GM19438 (cell line): ENCODE data around the gene TULP4.
"Not testable (repeated sequence)": the region's sequence is repeated elsewhere in the genome, so short reads cannot be mapped to it uniquely, and the experiment has no call there.

Experiments
- ATAC-seq: cut with Tn5 transposase; IDR thresholded peaks from one replicate; pipeline ENCODE4 v1.9.1; 2021; ENCODE audit warnings: low read depth; ENCODE audit not compliant: unreplicated experiment

The TULP4 gene

GRCh38 chr6:158517581-158517980, 205.3 kb downstream of the TULP4 start:
- peak; percentile 79 for ATAC-seq

DNA sequence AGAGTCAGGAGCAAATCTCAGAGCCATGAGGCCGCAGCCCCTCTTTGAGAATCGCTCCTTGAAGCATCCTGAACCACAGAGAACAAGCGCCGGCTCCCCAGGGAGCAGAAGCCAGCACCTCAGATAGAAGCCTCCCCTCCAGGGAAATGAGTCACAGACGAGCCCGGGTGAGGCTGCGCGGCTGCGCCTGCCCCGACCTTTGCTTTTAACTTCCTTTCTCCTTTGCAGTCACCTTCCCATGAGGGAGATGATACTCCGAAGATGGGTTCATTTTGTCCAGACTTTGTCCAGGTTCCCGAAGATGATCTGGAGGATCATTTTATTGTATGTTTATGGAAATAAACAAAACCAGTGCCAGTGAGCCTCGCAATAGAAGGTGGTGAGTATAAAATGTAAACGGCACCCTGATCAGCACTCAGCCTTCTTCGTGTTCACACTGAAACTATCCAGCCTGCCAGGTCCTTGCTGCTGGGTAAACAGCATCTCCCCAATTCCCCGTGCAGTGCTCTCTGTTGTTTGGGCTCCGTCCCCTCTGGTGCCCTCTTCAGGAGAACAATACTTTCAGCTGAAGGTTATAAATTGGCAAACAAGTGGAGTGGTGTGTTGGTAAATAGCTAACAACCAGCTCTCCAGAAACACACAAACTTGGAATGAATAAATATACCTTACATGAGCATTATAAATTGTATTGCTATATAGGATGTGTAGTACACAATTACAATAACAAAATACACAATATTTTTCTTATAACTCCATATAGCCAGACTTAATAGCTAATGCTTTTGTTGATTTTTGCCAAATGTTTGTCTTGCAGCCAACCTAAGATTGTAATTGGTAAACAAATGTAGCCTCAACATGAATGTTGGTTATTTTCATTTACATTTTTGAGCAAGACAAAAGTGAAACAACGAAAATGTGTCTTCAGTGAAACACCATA, 206.2 kb downstream of the TULP4 start:
- peak; percentile 73 for ATAC-seq

GRCh38 chr6:158519300-158519699, 207.0 kb downstream of the TULP4 start:
- no peak for ATAC-seq

DNA sequence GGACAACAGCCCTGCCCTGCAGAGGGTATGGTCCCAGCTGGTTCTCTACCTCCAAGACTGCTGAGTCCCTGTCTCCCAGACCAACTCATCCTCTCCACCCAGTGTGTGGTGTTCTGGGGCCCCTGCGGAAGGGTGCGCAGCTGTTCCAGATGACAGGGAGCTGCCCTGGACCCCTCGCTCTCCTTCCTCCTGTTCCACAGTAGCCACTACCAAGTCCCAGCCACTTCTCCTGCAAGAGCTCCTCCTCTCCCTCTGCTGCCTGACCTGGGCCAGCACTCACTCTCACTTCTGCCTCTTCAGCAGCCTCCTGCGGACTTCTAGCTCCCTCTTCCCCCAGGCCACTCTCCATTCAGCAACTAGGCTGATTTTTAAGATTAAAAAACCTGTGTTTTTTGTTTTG, 207.5 kb downstream of the TULP4 start:
- ATAC-seq = no peak

DNA sequence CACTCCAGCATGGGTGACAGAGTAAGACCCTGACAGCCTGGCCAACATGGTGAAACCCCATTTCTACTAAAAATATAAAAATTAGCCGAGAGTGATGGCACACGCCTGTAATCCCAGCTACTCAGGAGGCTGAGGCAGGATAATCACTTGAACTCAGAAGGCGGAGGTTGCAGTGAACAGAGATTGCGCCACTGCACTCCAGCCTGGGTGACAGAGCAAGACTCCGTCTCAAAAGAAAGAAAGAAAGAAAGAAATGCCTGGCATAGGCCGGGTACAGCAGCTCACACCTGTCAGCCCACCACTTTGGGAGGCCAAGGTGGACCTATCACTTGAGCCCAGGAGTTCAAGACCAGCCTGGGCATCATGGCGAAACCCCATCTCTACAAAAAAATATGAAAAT, 208.7 kb downstream of the TULP4 start:
- not testable (repeated sequence) for ATAC-seq

GRCh38 chr6:158521759-158522158, 209.5 kb downstream of the TULP4 start:
- ATAC-seq = no peak

GRCh38 chr6:158522616-158523015, 210.4 kb downstream of the TULP4 start:
- no peak for ATAC-seq

DNA sequence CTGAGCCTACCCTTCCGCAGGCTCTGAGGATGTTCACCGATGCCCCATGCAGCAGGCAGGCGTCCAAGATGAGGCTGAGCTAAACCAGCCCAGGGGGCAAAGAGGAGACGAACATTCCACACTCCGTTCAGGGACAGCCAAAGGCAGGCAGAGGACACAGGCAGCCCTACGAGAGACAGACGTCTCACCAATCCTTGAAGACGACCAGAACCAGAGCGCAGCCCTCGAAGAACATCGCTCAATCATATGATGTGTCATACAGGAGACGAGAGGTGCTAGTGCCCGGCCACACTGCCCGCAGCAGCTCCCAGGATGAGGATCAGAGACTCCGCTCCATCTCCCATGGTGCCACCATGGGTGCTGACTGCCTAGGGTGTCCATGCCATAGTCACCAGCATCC, 212.0 kb downstream of the TULP4 start:
- no peak for ATAC-seq

DNA sequence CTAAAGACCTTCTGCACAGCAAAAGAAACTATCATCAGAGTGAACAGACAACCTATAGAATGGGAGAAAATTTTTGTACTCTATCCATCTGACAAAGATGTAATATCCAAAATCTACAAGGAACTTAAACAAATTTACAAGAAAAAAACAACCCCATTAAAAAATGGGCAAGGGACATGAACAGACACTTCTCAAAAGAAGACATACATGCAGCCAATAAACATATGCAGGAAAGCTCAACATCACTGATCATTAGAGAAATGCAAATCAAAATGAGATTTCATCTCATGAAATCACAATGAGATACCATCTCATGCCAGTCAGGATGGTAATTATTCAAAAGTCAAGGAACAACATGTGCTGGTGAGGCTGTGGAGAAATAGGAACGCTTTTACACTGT, 215.6 kb downstream of the TULP4 start:
- not testable (repeated sequence) for ATAC-seq

DNA sequence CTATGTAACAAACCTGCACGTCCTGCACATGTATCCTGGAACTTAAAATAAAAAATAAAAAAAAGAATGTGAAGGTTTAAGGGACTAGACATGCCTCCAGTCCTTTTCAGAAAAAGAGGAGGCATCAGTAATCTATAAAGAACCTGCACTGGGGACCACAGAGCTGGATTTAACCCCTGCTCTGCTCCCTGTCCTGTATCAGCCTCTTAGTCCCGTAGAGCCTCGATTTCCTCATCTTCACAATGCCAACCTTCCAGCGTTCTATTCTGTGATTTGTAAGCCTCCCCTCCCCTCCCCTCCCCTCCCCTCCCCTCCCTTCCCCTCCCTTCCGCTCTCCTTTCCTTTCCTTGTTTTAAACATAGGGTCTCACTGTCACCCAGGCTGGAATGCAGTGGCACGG, 216.6 kb downstream of the TULP4 start:
- ATAC-seq = no peak

DNA sequence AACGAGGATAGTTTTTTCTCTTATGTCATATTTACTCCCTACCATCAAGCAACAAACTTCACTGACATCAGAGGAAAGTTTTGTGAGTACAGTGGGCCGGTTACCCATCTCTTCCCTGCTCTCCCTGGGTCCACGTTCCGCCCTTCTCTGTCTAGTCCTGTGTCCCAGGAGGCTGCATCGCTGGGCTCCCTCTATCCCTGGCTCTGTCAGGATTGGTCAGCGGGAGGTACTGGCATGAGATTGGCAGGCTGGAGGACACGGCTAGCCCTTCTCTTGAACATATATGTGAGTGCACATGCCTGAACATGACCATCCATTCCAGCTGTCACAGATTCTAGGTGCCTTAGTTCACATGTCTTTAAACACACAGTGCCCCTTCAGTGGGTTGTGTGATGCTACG, 217.4 kb downstream of the TULP4 start:
- ATAC-seq = no peak

DNA sequence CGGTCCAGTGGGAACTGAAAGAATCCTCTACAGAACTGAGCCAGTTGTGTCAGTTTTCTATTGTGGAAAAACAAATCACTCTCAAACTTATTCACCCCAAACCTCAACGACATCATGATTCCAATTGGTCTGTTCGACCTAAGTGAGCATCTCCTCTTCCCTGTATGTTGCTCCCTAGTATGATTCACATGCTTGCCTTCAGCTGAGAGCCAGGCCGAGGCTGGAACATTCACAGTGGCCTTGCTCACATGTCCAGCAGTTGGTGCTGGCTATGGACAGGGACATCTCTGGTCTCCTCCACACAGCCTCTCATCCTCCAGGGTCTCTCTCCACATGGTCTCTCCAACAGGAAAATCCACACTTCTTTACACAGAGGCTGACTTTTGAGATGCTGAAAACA, 219.3 kb downstream of the TULP4 start:
- no peak for ATAC-seq

DNA sequence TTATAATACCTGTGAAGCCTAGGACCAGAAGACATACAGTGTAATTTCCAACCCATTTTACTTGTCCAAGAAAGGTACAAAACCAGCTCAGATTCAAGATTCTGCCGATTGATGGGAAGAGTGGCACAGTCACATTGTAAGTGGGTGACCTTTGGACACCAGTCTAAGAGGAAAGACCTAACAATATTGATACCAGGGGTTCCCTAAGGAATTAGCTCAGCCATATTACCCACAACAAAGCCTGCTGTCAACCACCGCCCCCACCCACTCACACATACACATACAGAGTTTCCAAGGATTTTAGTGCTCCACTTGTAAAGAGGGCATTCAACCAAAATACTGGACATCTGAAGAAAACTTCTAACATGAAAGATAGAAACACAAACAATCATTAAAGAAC, 219.7 kb downstream of the TULP4 start:
- ATAC-seq = no peak

GRCh38 chr6:158536084-158536890, 224.0 kb downstream of the TULP4 start:
- ATAC-seq = no peak

DNA sequence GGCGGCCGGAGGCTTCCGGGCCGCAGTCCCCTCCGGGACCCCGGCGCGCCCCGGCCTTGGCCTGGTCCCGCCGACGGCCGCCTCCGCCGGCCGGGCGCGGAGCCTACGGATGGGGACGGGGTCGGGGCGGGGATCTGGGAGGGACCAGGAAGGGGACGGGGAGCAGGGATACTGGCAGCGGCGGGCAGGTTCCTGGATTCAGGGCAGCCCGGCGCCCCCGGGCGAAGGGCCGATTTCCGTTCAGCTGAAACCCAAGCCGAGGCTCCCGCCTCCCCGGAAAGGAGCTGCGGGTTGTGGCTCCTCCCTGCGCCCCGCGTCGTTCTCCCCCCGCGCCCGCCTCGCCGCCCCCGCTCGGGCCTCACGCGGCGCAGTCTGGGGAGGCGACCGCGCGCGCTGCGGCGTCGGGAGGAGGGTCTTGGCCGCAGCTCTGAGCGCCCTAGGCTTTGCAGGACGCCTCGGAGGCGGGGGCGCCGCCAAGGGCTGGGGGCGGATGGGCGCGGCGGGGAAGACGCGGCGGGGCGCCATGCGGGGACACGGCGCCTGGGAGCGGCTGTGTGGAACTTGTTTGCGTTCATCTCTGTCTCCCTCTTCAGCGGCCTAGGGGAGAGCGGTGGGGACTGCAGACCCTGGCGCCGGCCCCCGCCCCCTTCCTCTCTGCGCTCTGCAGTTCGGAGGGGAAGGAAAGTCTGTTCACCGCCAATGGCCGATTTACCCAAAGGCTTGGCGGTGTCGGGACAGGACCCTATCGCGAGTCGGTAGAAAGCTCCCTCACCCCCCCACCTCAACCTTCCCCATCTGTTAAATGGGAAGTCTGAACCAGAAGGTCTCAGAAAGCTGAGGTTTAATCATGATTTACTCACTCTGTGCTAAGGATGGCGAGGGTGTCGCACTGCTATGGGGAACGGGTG, 224.9 kb downstream of the TULP4 start:
- no peak for ATAC-seq

- ATAC-seq = no peak
Measured at GRCh38 chr6:158538741-158539140, 226.5 kb downstream of the TULP4 start.

GRCh38 chr6:158539413-158539812, 227.1 kb downstream of the TULP4 start:
- no peak for ATAC-seq

- ATAC-seq = no peak
Measured at GRCh38 chr6:158539881-158540280, 227.6 kb downstream of the TULP4 start.

DNA sequence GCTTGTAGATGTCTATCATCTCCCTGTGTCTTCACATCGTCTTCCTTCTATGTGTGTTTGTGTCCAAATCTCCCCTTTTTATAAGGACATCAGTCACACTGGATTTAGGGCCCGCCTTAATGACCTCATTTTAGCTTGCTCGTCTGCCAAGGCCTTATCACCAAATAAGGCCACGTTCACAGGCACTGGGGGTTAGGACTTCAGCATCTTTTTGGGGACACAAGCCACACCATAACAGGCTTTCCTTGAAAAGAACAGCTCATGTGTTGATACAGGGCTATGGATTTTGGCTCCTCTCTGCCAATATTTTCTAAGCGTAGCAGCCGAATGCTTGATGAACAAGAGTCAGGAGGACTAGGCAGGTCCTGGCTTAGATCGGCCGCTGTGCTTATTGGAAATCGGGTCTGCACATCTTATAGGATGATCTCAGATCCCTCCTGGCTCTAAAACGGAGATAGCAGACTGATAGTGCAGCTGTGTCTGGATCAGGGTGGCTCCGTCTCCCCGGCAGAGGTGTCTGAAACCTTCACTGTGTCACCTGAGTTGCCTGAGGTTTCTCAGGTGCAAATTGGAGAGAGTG, 231.4 kb downstream of the TULP4 start:
- ATAC-seq = no peak

DNA sequence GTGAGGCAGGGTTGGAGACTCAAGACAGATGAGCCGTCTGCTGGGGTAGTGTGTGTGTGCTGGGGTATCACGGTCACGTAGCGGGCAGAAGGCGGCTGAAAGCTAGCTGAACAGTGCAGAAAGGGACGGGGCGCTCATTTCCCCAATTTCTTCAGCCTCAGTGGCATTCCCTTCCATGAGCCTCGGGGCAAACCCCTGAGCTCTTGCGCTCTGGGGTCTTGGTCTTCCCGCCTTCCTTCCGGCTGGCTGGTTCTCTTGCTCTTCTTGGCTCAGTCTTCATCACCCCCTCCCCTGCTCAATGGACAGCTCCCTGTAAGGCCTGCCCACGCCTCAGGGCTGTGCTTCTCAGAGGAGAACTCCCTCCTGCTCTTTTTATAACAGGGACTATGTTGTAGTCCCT, 232.2 kb downstream of the TULP4 start:
- no peak for ATAC-seq
